ENCODE results near the gene PCNX1.
"Not testable (repeated sequence)": the region's sequence is repeated elsewhere in the genome, so short reads cannot be mapped to it uniquely, and the experiment has no call there.

The PCNX1 gene

GRCh38 chr14:70924521-70924920, 17.3 kb downstream of the PCNX1 start:
- H3K36me3 Mint-ChIP-seq (ENCODE audit: low read depth), result no peaks in the 10 kb centered on the region
- no peak for TF ChIP-seq CTCF (IDR thresholded peaks at IDR 0.05)
- no peak for DNase-seq
- H3K9me3 Mint-ChIP-seq, result no peaks in the 10 kb centered on the region
- H3K27me3 Mint-ChIP-seq (ENCODE audit: low read depth, poor library complexity), result no peaks in the 10 kb centered on the region
- no peak overlapping the region for H3K4me3 Mint-ChIP-seq
- H3K27ac Mint-ChIP-seq, result no peak overlapping the region
- H3K4me1 Mint-ChIP-seq, result peaks cover 20% of the 10 kb centered on the region

- DNase-seq, result no peak
- peaks cover 13% of the 10 kb centered on the region for H3K4me1 Mint-ChIP-seq
- H3K27ac Mint-ChIP-seq, result no peak overlapping the region
These were observed 19.1 kb downstream of the PCNX1 start for GRCh38 chr14:70926235-70926830.

GRCh38 chr14:70931008-70931407, 23.7 kb downstream of the PCNX1 start:
- Mint-ChIP-seq H3K4me3 (no peak overlapping the region), H3K36me3 (ENCODE audit: low read depth) (peaks cover 14% of the 10 kb centered on the region), H3K27ac (no peak overlapping the region), H3K27me3 (ENCODE audit: low read depth, poor library complexity) (no peaks in the 10 kb centered on the region), H3K4me1 (peaks cover 9% of the 10 kb centered on the region), H3K9me3 (peaks cover 6% of the 10 kb centered on the region)
- TF ChIP-seq CTCF (IDR thresholded peaks at IDR 0.05), result no peak
- DNase-seq, result no peak

More at GRCh38 chr14:70926235-70926830, 19.1 kb downstream of the PCNX1 start:
- TF ChIP-seq CTCF (IDR thresholded peaks at IDR 0.05), result no peak
- Mint-ChIP-seq H3K9me3 (no peaks in the 10 kb centered on the region), H3K36me3 (ENCODE audit: low read depth) (no peaks in the 10 kb centered on the region), H3K4me3 (no peak overlapping the region), H3K27me3 (ENCODE audit: low read depth, poor library complexity) (no peaks in the 10 kb centered on the region)

GRCh38 chr14:70934084-70934483, 26.8 kb downstream of the PCNX1 start:
- Mint-ChIP-seq H3K27me3 (ENCODE audit: low read depth, poor library complexity) (no peaks in the 10 kb centered on the region), H3K4me1 (peaks cover 5% of the 10 kb centered on the region), H3K27ac (no peak overlapping the region), H3K36me3 (ENCODE audit: low read depth) (peaks cover 41% of the 10 kb centered on the region), H3K4me3 (no peak overlapping the region), H3K9me3 (peaks cover 34% of the 10 kb centered on the region)
- no peak for TF ChIP-seq CTCF (IDR thresholded peaks at IDR 0.05)
- DNase-seq, result no peak

GRCh38 chr14:70934502-70935134, 27.4 kb downstream of the PCNX1 start:
- no peak for TF ChIP-seq CTCF (IDR thresholded peaks at IDR 0.05)
- no peak overlapping the region for H3K4me3 Mint-ChIP-seq
- peaks cover 39% of the 10 kb centered on the region for H3K9me3 Mint-ChIP-seq
- peaks cover 46% of the 10 kb centered on the region for H3K36me3 Mint-ChIP-seq (ENCODE audit: low read depth)
- H3K4me1 Mint-ChIP-seq, result peaks cover 5% of the 10 kb centered on the region
- no peaks in the 10 kb centered on the region for H3K27me3 Mint-ChIP-seq (ENCODE audit: low read depth, poor library complexity)
- peak overlapping the region; percentile 24 for H3K27ac Mint-ChIP-seq
- DNase-seq, result no peak

GRCh38 chr14:70935135-70935534, 27.9 kb downstream of the PCNX1 start:
- H3K4me1 Mint-ChIP-seq, result peaks cover 5% of the 10 kb centered on the region
- no peaks in the 10 kb centered on the region for H3K27me3 Mint-ChIP-seq (ENCODE audit: low read depth, poor library complexity)
- peaks cover 51% of the 10 kb centered on the region for H3K36me3 Mint-ChIP-seq (ENCODE audit: low read depth)
- no peak overlapping the region for H3K27ac Mint-ChIP-seq
- peaks cover 44% of the 10 kb centered on the region for H3K9me3 Mint-ChIP-seq
- no peak for TF ChIP-seq CTCF (IDR thresholded peaks at IDR 0.05)
- no peak for DNase-seq
- no peak overlapping the region for H3K4me3 Mint-ChIP-seq

- peaks cover 91% of the 10 kb centered on the region for H3K36me3 Mint-ChIP-seq (ENCODE audit: low read depth)
- peaks cover 90% of the 10 kb centered on the region for H3K9me3 Mint-ChIP-seq
- H3K27ac Mint-ChIP-seq; H3K4me3 Mint-ChIP-seq; DNase-seq; H3K4me1 Mint-ChIP-seq; H3K27me3 Mint-ChIP-seq (ENCODE audit: low read depth, poor library complexity): not testable (repeated sequence)
These were observed 32.4 kb downstream of the PCNX1 start for GRCh38 chr14:70939693-70940092.

- H3K4me3 Mint-ChIP-seq; H3K27ac Mint-ChIP-seq; DNase-seq; H3K4me1 Mint-ChIP-seq; H3K27me3 Mint-ChIP-seq (ENCODE audit: low read depth, poor library complexity): not testable (repeated sequence)
- Mint-ChIP-seq H3K36me3 (ENCODE audit: low read depth) (peaks cover 93% of the 10 kb centered on the region), H3K9me3 (peaks cover 93% of the 10 kb centered on the region)
These were observed 34.5 kb downstream of the PCNX1 start for GRCh38 chr14:70941637-70942341.
